GM12878 (cell line): Measurements from ENCODE around the gene SLC45A3. TPM values are rescaled to one million over a fixed set of nuclear protein-coding genes. Genes with fewer than 3 reads are reported as not detected.

Source experiments
- ATAC-seq: fragments of 200-7000 bp; cut with Tn5 transposase; 3 replicates; pipeline ENCODE4 v1.9.1; 2020; ENCODE audit warnings: mild to moderate bottlenecking, moderate library complexity
- BruUV-seq: library from RNA; stranded (reverse); fragments of 400-500 nt; replicated peaks from 2 replicates; lab custom pipeline; 2021; lab: Mats Ljungman, UMichigan
- CTCF ChIA-PET: fragments of 300-600 bp; sonication (Branson Sonifier 250); formaldehyde crosslinking; extraction: SDS; loops from one replicate; lab custom pipeline; 2021; ENCODE audit warnings: inconsistent platforms; lab: Yijun Ruan, JAX
- POLR2A ChIA-PET: fragments of 350-600 bp; formaldehyde crosslinking; extraction: SDS; loops from one replicate; lab custom pipeline; 2021; ENCODE audit warnings: inconsistent platforms; lab: Charles Lee
- RAD21 ChIA-PET: fragments of 300-600 bp; sonication (Branson Sonifier 250); formaldehyde crosslinking; loops from one replicate; lab custom pipeline; 2023; ENCODE audit warnings: antibody characterized with exemption; ENCODE audit not compliant: unreplicated experiment; lab: Charles Lee
- SMC1A ChIA-PET: fragments of 300-600 bp; sonication (Branson Sonifier 250); formaldehyde crosslinking; loops from one replicate; lab custom pipeline; 2023; ENCODE audit not compliant: unreplicated experiment, uncharacterized antibody; lab: Charles Lee
- DNase-seq: peaks from one replicate; pipeline ENCODE4 v3.0.0-alpha.2; 2011; ENCODE audit warnings: low read depth, low spot score
- FAIRE-seq: peaks from 3 replicates; lab custom pipeline; 2011; peaks lifted over from hg19 to GRCh38; lab: Jason Lieb, UNC
- H2AFZ ChIP-seq: 2 replicates; pipeline ENCODE4 v1.6.0; 2011; ENCODE audit warnings: low read depth, low read length, control low read depth; ENCODE audit not compliant: control insufficient read depth
- H3K27ac ChIP-seq: 2 replicates; pipeline ENCODE4 v1.5.1; 2011; ENCODE audit warnings: control low read depth; ENCODE audit not compliant: control insufficient read depth, insufficient read depth
- H3K27me3 ChIP-seq, 2 experiments: replicated peaks in 1 of 2; 2 replicates each; pipeline versions ENCODE4 v1.6.0 to v1.6.1; 2011; ENCODE audit warnings: low read length in 1 of 2; ENCODE audit not compliant: control insufficient read depth in 2 of 2, insufficient read depth in 2 of 2
- H3K36me3 ChIP-seq, 2 experiments: 2 replicates each; pipeline ENCODE4 v1.5.1; 2011; ENCODE audit warnings: low read length in 1 of 2; ENCODE audit not compliant: control insufficient read depth in 2 of 2, insufficient read depth in 2 of 2
- H3K4me1 ChIP-seq: 2 replicates; pipeline ENCODE4 v1.6.1; 2011; ENCODE audit warnings: mild to moderate bottlenecking, low read length, moderate library complexity, mixed read lengths; ENCODE audit not compliant: control insufficient read depth, insufficient read depth
- H3K4me2 ChIP-seq: 2 replicates; pipeline ENCODE4 v1.6.0; 2011; ENCODE audit warnings: control low read depth; ENCODE audit not compliant: control insufficient read depth, insufficient read depth
- H3K4me3 ChIP-seq: fragments of 200-600 bp; sonication (generic); 2 replicates; pipeline ENCODE4 v1.5.1; 2016
- H3K79me2 ChIP-seq: 2 replicates; pipeline ENCODE4 v1.6.0; 2011; ENCODE audit warnings: low read length; ENCODE audit not compliant: control insufficient read depth, insufficient read depth
- H3K9ac ChIP-seq: 2 replicates; pipeline ENCODE4 v1.8.0; 2011; ENCODE audit warnings: low read length, control low read depth, mixed read lengths; ENCODE audit not compliant: control insufficient read depth, insufficient read depth
- H3K9me3 ChIP-seq: replicated peaks from 3 replicates; pipeline ENCODE4 v1.5.1; 2011; ENCODE audit warnings: mild to moderate bottlenecking, low read length; ENCODE audit not compliant: control insufficient read depth, insufficient read depth
- H4K20me1 ChIP-seq: 2 replicates; pipeline ENCODE4 v1.6.0; 2011; ENCODE audit not compliant: control insufficient read depth, insufficient read depth
- ATF7 ChIP-seq: fragments of 450-650 bp; IDR thresholded peaks from 2 replicates; pipeline ENCODE4 v1.6.1; 2016; ENCODE audit warnings: low read depth, mild to moderate bottlenecking
- CREB1 ChIP-seq: IDR thresholded peaks from 2 replicates; pipeline ENCODE4 v1.6.1; 2012; ENCODE audit warnings: low read depth, mild to moderate bottlenecking, inconsistent platforms
- CREM ChIP-seq: IDR thresholded peaks from 2 replicates; pipeline ENCODE4 v1.6.1; 2014; ENCODE audit warnings: antibody characterized with exemption, low read depth
- E2F4 ChIP-seq: IDR thresholded peaks from 2 replicates; pipeline ENCODE4 v1.6.1; 2012; ENCODE audit warnings: low read depth, low read length, improper control_type of control experiment
- MTA2 ChIP-seq: fragments of 450-650 bp; IDR thresholded peaks from 2 replicates; pipeline ENCODE4 v1.6.1; 2016; ENCODE audit warnings: low read depth, mild to moderate bottlenecking, moderate library complexity
- RB1 ChIP-seq: fragments of 450-650 bp; formaldehyde crosslinking; IDR thresholded peaks from 2 replicates; pipeline ENCODE4 v1.6.1; 2017; ENCODE audit warnings: mild to moderate bottlenecking, borderline replicate concordance
- RELB ChIP-seq: fragments of 450-650 bp; IDR thresholded peaks from 2 replicates; pipeline ENCODE4 v1.6.1; 2017; ENCODE audit warnings: low read depth, mild to moderate bottlenecking, moderate library complexity
- WGBS: methylation state at CpG from one replicate; pipeline ENCODE4 v1.1.6; 2016; ENCODE audit warnings: low lambda C conversion rate; ENCODE audit not compliant: insufficient replicate concordance, insufficient coverage; ENCODE audit errors: missing lambda C conversion rate; 5-methylcytosine and 5-hydroxymethylcytosine counted together
- in situ Hi-C: fragments of 300-500 bp; cut with MboI; formaldehyde crosslinking; loops from 9 replicates; pipeline ENCODE4 v1.14.3; 2018; ENCODE audit warnings: mixed read lengths
- intact Hi-C: fragments of 100-400 bp; cut with micrococcal nuclease; formaldehyde crosslinking; loops from one replicate; pipeline ENCODE4 v1.14.2; 2022; ENCODE audit not compliant: unreplicated experiment
- polyA plus RNA-seq, 11 experiments: library from polyadenylated mRNA; depleted of rRNA in 4 of 11; unstranded in 6 of 11; stranded (reverse) in 5 of 11; fragments of >200 nt; fragmentation: Nextera tagmentation in 4 of 11; fragmentation: Illumina TruSeq in 1 of 11; extraction: Ambion mirVana in 4 of 11; extraction: Trizol in 1 of 11; gene quantifications; 1 replicate in 1 of 11; 2 replicates in 10 of 11; pipeline versions ENCODE4 v1.2.1 to v1.2.3, GENCODE V29; 2011 to 2016; ENCODE audit warnings: inconsistent platforms in 2 of 11, missing spikeins in 2 of 11, low read depth in 1 of 11
- total RNA-seq, 4 experiments: library from RNA; depleted of rRNA in 3 of 4; stranded (reverse); fragments of >200 nt in 3 of 4; fragmentation: Illumina TruSeq in 1 of 4; extraction: Trizol in 1 of 4; gene quantifications; 2 replicates each; pipeline versions ENCODE4 v1.2.1 to v1.2.3, GENCODE V29; 2013 to 2021

The SLC45A3 gene
- total and polyA plus RNA-seq, 10 of the 15 experiments (the other 5 are each of a cell fraction or from before 2014, with no cell fraction given): 0.26 to 10.3 (median 4.1) TPM

GRCh38 chr1:205616563-205617293 is 63.6 kb downstream of the SLC45A3 start:
- Histone ChIP-seq H3K9ac (no peak overlapping the region), H3K27ac (peak overlapping the region; percentile 24; the same call in 1 of the 2 replicates), H3K27me3 (no peaks in the 10 kb centered on the region), H3K4me1 (peaks cover 5% of the 10 kb centered on the region; the same call in 1 of the 2 replicates), H3K4me2 (no peak overlapping the region), H3K9me3 (no peaks in the 10 kb centered on the region), H3K4me3 (no peak overlapping the region), H3K79me2 (peaks cover 4% of the 10 kb centered on the region), H4K20me1 (no peaks in the 10 kb centered on the region), H2AFZ (no peak overlapping the region), H3K36me3 (peaks cover 10 to 36% of the 10 kb centered on the region in 2 experiments)
- FAIRE-seq (no peak), DNase-seq (no peak), ATAC-seq (peak; percentile 96)
- BruUV-seq: no TSS peak
- ChIA-PET POLR2A (no interaction called here), CTCF (interaction anchor here (0.9 to 5.6 kb wide), 6 partner anchors 13 to 92 kb away, joined by 3 to 19 read pairs (median 4); partner anchors contain the start of gene ELK4), RAD21 (interaction anchor here (0.7 to 1.4 kb wide), 4 partner anchors 14 to 25 kb away, joined by 3 to 4 read pairs (median 4); no protein-coding TSS in a partner anchor), SMC1A (interaction anchor here (1.0 to 1.4 kb wide), 6 partner anchors 7 to 39 kb away, joined by 3 to 7 read pairs (median 4); no protein-coding TSS in a partner anchor)
- intact Hi-C loops: no loop called here
- in situ Hi-C loops: no loop called here
- WGBS: 0% methylated on average over 1 of the region's 1 CpG
- TF ChIP-seq CREB1: 0 out of 2 replicates have a peak, but pooled peaks have one; percentile 28
- peak; percentile 46; the same call in 1 of the 2 replicates for TF ChIP-seq MTA2
- peak; percentile 12; the same call in 1 of the 2 replicates for TF ChIP-seq CREM
- peak; percentile 96 for TF ChIP-seq ATF7
- no peak for TF ChIP-seq E2F4
- no peak for TF ChIP-seq RB1
- peak; percentile 49; the same call in 1 of the 2 replicates for TF ChIP-seq RELB
